ENCODE data around the gene PLEKHN1.
"Not testable (repeated sequence)": the region's sequence is repeated elsewhere in the genome, so short reads cannot be mapped to it uniquely, and the experiment has no call there.

Gene PLEKHN1

DNA sequence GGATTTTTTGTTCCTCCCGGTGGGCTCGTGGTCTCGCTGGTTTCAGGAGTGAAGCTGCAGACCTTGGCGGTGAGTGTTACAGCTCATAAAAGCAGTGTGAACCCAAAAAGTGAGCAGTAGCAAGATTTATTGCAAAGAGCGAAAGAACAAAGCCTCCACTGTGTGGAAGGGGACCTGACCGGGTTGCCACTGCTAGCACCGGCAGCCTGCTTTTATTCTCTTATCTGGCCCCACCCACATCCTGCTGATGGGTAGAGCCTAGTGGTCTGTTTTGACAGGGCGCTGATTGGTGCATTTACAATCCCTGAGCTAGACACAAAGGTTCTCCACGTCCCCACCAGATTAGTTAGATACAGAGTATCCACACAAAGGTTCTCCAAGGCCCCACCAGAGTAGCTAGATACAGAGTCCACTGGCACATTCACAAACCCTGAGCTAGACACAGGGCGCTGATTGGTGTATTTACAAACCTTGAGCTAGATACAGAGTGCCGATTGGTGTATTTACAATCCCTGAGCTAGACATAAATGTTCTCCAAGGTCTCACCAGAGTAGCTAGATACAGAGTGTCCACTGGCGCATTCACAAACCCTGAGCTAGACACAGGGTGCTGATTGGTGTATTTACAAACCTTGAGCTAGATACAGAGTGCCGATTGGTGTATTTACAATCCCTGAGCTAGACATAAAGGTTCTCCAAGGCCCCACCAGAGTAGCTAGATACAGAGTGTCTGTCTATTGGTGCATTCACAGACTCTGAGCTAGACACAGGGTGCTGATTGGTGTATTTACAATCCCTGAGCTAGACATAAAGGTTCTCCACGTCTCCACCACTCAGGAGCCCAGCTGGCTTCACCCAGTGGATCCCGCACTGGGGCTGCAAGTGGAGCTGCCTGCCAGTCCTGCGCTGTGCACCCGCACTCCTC, 51.4 kb downstream of the PLEKHN1 start:
- not testable (repeated sequence) for H3K9me3 ChIP-seq (ENCODE audit: control insufficient read depth, low read depth, low read length); H3K9ac ChIP-seq (ENCODE audit: low read length); H3K36me3 ChIP-seq (ENCODE audit: control insufficient read depth, low read depth, low read length); H3K27ac ChIP-seq (ENCODE audit: low read length); H3K4me3 ChIP-seq (ENCODE audit: low read length)
- Histone ChIP-seq H3K27me3 (ENCODE audit: control insufficient read depth, insufficient read depth, low read length) (peaks cover 19% of the 10 kb centered on the region), H3K4me1 (ENCODE audit: control insufficient read depth, low read depth, low read length) (peaks cover 15% of the 10 kb centered on the region)

- not testable (repeated sequence) for H3K9ac ChIP-seq (ENCODE audit: low read length); H3K36me3 ChIP-seq (ENCODE audit: control insufficient read depth, low read depth, low read length); H3K27ac ChIP-seq (ENCODE audit: low read length); H3K4me3 ChIP-seq (ENCODE audit: low read length); H3K9me3 ChIP-seq (ENCODE audit: control insufficient read depth, low read depth, low read length)
- H3K27me3 ChIP-seq (ENCODE audit: control insufficient read depth, insufficient read depth, low read length) = peaks cover 19% of the 10 kb centered on the region
- H3K4me1 ChIP-seq (ENCODE audit: control insufficient read depth, low read depth, low read length) = peaks cover 15% of the 10 kb centered on the region
Measured at GRCh38 chr1:1018321-1018685, 52.0 kb downstream of the PLEKHN1 start.

DNA sequence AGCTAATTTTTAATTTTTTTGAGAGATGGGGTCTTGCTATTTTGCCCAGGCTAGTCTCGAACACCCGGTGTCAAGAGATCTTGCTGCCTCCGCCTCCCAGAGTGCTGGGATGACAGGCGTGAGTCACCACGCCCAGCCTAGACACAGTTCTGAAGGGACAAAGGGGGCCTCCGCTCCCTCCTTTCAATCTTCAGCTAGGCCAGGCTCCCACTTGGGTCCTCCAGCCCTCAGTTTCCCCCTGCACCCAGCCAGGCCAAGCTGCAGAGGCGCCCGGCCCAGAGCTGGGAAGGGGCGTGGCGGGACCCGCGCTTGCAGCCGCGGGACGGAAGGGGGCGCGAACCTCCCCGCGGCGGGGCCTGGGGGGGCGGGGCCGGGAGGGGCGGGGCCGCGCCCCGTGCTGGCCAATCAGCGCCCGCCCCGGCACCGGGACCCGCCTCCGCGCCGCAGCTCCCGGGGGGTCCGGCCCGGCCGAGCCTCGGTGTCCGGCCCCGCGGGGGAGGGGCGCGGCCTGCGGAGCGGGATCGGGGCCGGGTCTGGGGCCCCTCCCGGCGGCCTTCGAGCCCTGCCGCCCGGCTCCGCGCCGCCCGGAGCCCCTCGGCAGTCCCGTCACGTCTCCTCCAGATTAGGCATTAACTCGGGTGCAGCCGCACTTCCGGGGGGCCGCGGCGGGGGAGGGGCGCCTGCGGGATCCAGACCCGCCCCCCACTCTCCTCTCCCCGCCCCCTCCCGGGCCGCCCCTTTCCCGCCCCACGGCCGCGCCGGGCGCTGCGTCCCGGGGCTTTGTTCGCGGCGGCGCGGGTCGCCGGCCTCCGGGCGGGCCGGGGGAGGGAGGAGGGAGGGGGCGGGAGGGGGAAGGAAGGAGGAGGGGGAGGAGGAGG, 53.1 kb downstream of the PLEKHN1 start:
- Histone ChIP-seq H3K27ac (ENCODE audit: low read length) (no peak overlapping the region), H3K9me3 (ENCODE audit: control insufficient read depth, low read depth, low read length) (no peaks in the 10 kb centered on the region), H3K9ac (ENCODE audit: low read length) (no peak overlapping the region)

GRCh38 chr1:1020000-1020404, 53.7 kb downstream of the PLEKHN1 start, which contains the start of gene AGRN:
TSS of gene AGRN (plus strand) at chr1:1020120. CDS start at chr1:1020173, 53 bp downstream.
- Histone ChIP-seq H3K9me3 (ENCODE audit: control insufficient read depth, low read depth, low read length) (no peaks in the 10 kb centered on the region), H3K27ac (ENCODE audit: low read length) (no peak within 1 kb of the TSS), H3K27me3 (ENCODE audit: control insufficient read depth, insufficient read depth, low read length) (peaks cover 5% of the 10 kb centered on the region), H3K4me3 (ENCODE audit: low read length) (peak within 1 kb of the TSS; percentile 55), H3K36me3 (ENCODE audit: control insufficient read depth, low read depth, low read length) (no peaks in the 10 kb centered on the region), H3K4me1 (ENCODE audit: control insufficient read depth, low read depth, low read length) (peaks cover 14% of the 10 kb centered on the region), H3K9ac (ENCODE audit: low read length) (no peak within 1 kb of the TSS)

More for the DNA sequence above, 53.1 kb downstream of the PLEKHN1 start:
- Histone ChIP-seq H3K4me1 (ENCODE audit: control insufficient read depth, low read depth, low read length) (peaks cover 12% of the 10 kb centered on the region), H3K4me3 (ENCODE audit: low read length) (no peak overlapping the region), H3K36me3 (ENCODE audit: control insufficient read depth, low read depth, low read length) (no peaks in the 10 kb centered on the region), H3K27me3 (ENCODE audit: control insufficient read depth, insufficient read depth, low read length) (peaks cover 9% of the 10 kb centered on the region)

GRCh38 chr1:1020415-1021009, 54.2 kb downstream of the PLEKHN1 start:
- no peak overlapping the region for H3K9ac ChIP-seq (ENCODE audit: low read length)
- H3K27me3 ChIP-seq (ENCODE audit: control insufficient read depth, insufficient read depth, low read length) = peaks cover 5% of the 10 kb centered on the region
- H3K36me3 ChIP-seq (ENCODE audit: control insufficient read depth, low read depth, low read length) = no peaks in the 10 kb centered on the region
- peak overlapping the region; percentile 55 for H3K4me3 ChIP-seq (ENCODE audit: low read length)
- H3K9me3 ChIP-seq (ENCODE audit: control insufficient read depth, low read depth, low read length) = no peaks in the 10 kb centered on the region
- H3K4me1 ChIP-seq (ENCODE audit: control insufficient read depth, low read depth, low read length) = peaks cover 15% of the 10 kb centered on the region
- H3K27ac ChIP-seq (ENCODE audit: low read length) = no peak overlapping the region

GRCh38 chr1:1021010-1021919, 55.0 kb downstream of the PLEKHN1 start:
- H3K9ac ChIP-seq (ENCODE audit: low read length) = no peak overlapping the region
- peaks cover 5% of the 10 kb centered on the region for H3K27me3 ChIP-seq (ENCODE audit: control insufficient read depth, insufficient read depth, low read length)
- no peak overlapping the region for H3K27ac ChIP-seq (ENCODE audit: low read length)
- peak overlapping the region; percentile 55 for H3K4me3 ChIP-seq (ENCODE audit: low read length)
- peaks cover 15% of the 10 kb centered on the region for H3K4me1 ChIP-seq (ENCODE audit: control insufficient read depth, low read depth, low read length)
- H3K9me3 ChIP-seq (ENCODE audit: control insufficient read depth, low read depth, low read length) = no peaks in the 10 kb centered on the region
- H3K36me3 ChIP-seq (ENCODE audit: control insufficient read depth, low read depth, low read length) = no peaks in the 10 kb centered on the region

DNA sequence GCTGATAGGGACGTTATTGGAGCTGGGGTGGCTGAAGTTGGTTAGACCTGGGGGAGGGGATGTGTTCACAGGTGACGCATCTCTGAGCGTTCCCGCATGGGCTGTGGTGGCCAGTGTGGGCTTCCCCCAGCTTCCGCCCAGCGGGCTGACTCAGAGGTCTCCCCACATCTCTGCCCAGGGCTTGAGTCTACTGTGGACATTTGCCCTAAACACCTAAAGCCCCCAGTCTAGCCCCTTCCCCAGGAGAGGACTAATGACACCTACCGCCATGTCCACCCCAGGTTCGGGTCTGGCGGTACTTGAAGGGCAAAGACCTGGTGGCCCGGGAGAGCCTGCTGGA, 55.6 kb downstream of the PLEKHN1 start:
- H3K27me3 ChIP-seq (ENCODE audit: control insufficient read depth, insufficient read depth, low read length) = peaks cover 9% of the 10 kb centered on the region
- no peak overlapping the region for H3K4me3 ChIP-seq (ENCODE audit: low read length)
- H3K27ac ChIP-seq (ENCODE audit: low read length) = no peak overlapping the region
- no peaks in the 10 kb centered on the region for H3K36me3 ChIP-seq (ENCODE audit: control insufficient read depth, low read depth, low read length)
- H3K9ac ChIP-seq (ENCODE audit: low read length) = no peak overlapping the region
- peaks cover 15% of the 10 kb centered on the region for H3K4me1 ChIP-seq (ENCODE audit: control insufficient read depth, low read depth, low read length)
- no peaks in the 10 kb centered on the region for H3K9me3 ChIP-seq (ENCODE audit: control insufficient read depth, low read depth, low read length)

- Histone ChIP-seq H3K9me3 (ENCODE audit: control insufficient read depth, low read depth, low read length) (no peaks in the 10 kb centered on the region), H3K4me1 (ENCODE audit: control insufficient read depth, low read depth, low read length) (peaks cover 15% of the 10 kb centered on the region), H3K36me3 (ENCODE audit: control insufficient read depth, low read depth, low read length) (no peaks in the 10 kb centered on the region), H3K27ac (ENCODE audit: low read length) (no peak overlapping the region), H3K27me3 (ENCODE audit: control insufficient read depth, insufficient read depth, low read length) (peaks cover 12% of the 10 kb centered on the region), H3K9ac (ENCODE audit: low read length) (no peak overlapping the region), H3K4me3 (ENCODE audit: low read length) (no peak overlapping the region)
Measured at GRCh38 chr1:1022302-1023009, 56.2 kb downstream of the PLEKHN1 start.

DNA sequence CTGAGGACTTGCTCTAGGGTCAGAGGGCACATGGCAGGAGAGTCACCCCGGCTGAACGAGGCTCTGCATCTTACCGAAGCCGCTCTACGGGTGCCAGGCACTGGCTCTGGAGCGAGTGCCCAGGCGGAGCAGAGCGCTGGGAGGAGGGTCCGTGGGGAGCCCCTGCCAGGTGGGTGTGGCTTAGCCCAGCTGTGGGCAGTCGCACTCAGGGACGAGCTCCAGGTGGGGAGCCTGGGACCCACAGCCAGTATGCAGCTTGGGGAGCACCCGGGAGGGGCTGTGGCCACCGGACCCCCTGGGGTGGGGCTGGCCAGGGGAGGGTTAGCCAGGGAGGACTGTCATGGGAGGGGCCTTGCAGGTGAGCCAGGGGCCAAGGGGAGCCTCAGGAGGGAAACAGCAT, 57.4 kb downstream of the PLEKHN1 start:
- Histone ChIP-seq H3K4me1 (ENCODE audit: control insufficient read depth, low read depth, low read length) (peaks cover 15% of the 10 kb centered on the region), H3K27ac (ENCODE audit: low read length) (no peak overlapping the region)

DNA sequence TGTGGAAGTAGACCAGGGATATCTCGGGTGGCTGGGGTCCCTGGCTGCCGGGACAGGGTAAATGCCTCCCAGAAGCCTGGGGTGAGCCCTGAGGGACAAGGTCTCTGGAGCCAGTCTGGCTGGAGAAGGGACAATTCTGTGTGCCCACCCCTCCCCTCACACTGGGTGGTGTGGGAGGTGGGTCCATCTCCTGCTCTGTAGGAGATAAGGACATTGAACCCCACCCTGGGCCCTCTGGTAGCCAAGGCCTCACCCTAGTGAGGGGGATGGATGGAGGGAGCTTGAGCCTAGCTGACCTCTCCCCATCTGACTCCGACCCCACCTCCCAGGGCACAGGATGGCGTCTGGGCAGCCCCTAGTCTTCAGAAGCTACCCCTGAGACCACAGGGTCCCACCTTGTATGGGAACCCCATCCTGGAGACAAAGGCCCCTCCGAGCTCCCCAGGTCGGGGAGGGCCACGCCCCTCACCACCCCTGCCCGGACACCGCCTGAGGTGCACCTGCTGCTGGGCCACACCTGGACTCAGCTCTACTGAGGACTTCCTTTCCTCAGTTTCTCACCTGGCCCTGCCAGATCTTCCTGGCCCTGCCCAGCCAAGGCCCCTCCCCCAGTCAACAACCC, 58.0 kb downstream of the PLEKHN1 start:
- peaks cover 15% of the 10 kb centered on the region for H3K4me1 ChIP-seq (ENCODE audit: control insufficient read depth, low read depth, low read length)
- H3K4me3 ChIP-seq (ENCODE audit: low read length) = no peak overlapping the region
- H3K9ac ChIP-seq (ENCODE audit: low read length) = no peak overlapping the region
- no peaks in the 10 kb centered on the region for H3K36me3 ChIP-seq (ENCODE audit: control insufficient read depth, low read depth, low read length)
- H3K9me3 ChIP-seq (ENCODE audit: control insufficient read depth, low read depth, low read length) = no peaks in the 10 kb centered on the region
- peaks cover 16% of the 10 kb centered on the region for H3K27me3 ChIP-seq (ENCODE audit: control insufficient read depth, insufficient read depth, low read length)
- no peak overlapping the region for H3K27ac ChIP-seq (ENCODE audit: low read length)

More for the DNA sequence above, 57.4 kb downstream of the PLEKHN1 start:
- no peak overlapping the region for H3K9ac ChIP-seq (ENCODE audit: low read length)
- H3K27me3 ChIP-seq (ENCODE audit: control insufficient read depth, insufficient read depth, low read length) = peaks cover 12% of the 10 kb centered on the region
- H3K4me3 ChIP-seq (ENCODE audit: low read length) = no peak overlapping the region
- no peaks in the 10 kb centered on the region for H3K36me3 ChIP-seq (ENCODE audit: control insufficient read depth, low read depth, low read length)
- H3K9me3 ChIP-seq (ENCODE audit: control insufficient read depth, low read depth, low read length) = no peaks in the 10 kb centered on the region
